AG04449 (cell line): ENCODE data around the gene FREM1.

Source experiments
- CTCF ChIA-PET: fragments of 350-600 bp; formaldehyde crosslinking; extraction: SDS; loops from one replicate; lab custom pipeline; 2021; ENCODE audit warnings: antibody characterized with exemption; lab: Yijun Ruan, JAX
- POLR2A ChIA-PET: fragments of 400-600, 350-600 bp; formaldehyde crosslinking; extraction: SDS; loops from one replicate; lab custom pipeline; 2020; ENCODE audit warnings: antibody characterized with exemption, inconsistent platforms; lab: Yijun Ruan, JAX
- DNase-seq: peaks from one replicate; pipeline ENCODE4 v3.0.0-alpha.2; 2010; ENCODE audit warnings: low read depth, low spot score
- H3K4me3 ChIP-seq: 2 replicates; pipeline ENCODE4 v1.5.1; 2011; ENCODE audit warnings: low read depth, mild to moderate bottlenecking, control low read depth, low read length
- CTCF ChIP-seq: IDR thresholded peaks from one replicate; pipeline ENCODE4 v1.5.1; 2011; ENCODE audit warnings: mild to moderate bottlenecking, moderate library complexity, low read length, control low read depth, inconsistent platforms; ENCODE audit not compliant: insufficient read depth; ENCODE audit errors: missing control alignments

The FREM1 gene

GRCh38 chr9:14750821-14751220 lies 159.4 kb downstream of the FREM1 start:
- POLR2A ChIA-PET: no interaction called here
- DNase-seq: no peak
- no peak overlapping the region for H3K4me3 ChIP-seq
- no peak for TF ChIP-seq CTCF
- CTCF ChIA-PET: interaction anchor here (1.7 kb wide), 1 partner anchor 17 kb away, joined by 5 read pairs; no protein-coding TSS in a partner anchor

GRCh38 chr9:14749741-14750211 lies 160.5 kb downstream of the FREM1 start:
- ChIA-PET POLR2A (no interaction called here), CTCF (interaction anchor here (1.7 kb wide), 1 partner anchor 19 kb away, joined by 5 read pairs; no protein-coding TSS in a partner anchor)
- DNase-seq: no peak
- H3K4me3 ChIP-seq: no peak overlapping the region
- TF ChIP-seq CTCF: no peak

GRCh38 chr9:14748373-14748772 lies 161.9 kb downstream of the FREM1 start:
- ChIA-PET CTCF (no interaction called here), POLR2A (no interaction called here)
- no peak for TF ChIP-seq CTCF
- H3K4me3 ChIP-seq: no peak overlapping the region
- no peak for DNase-seq

- ChIA-PET POLR2A (no interaction called here), CTCF (interaction anchor here (2.4 kb wide), 1 partner anchor 21 kb away, joined by 9 read pairs; no protein-coding TSS in a partner anchor)
- TF ChIP-seq CTCF: no peak
- DNase-seq: no peak
- H3K4me3 ChIP-seq: no peak overlapping the region
Observed at GRCh38 chr9:14747111-14747510, 163.1 kb downstream of the FREM1 start.

- CTCF ChIA-PET: interaction anchor here (2.4 kb wide), 1 partner anchor 22 kb away, joined by 9 read pairs; no protein-coding TSS in a partner anchor
- TF ChIP-seq CTCF: no peak
- no peak for DNase-seq
- H3K4me3 ChIP-seq: no peak overlapping the region
- POLR2A ChIA-PET: no interaction called here
Observed at GRCh38 chr9:14746626-14747025, 163.6 kb downstream of the FREM1 start.

- no peak for TF ChIP-seq CTCF
- H3K4me3 ChIP-seq: no peak overlapping the region
- DNase-seq: no peak
- POLR2A ChIA-PET: no interaction called here
- CTCF ChIA-PET: interaction anchor here (2.4 kb wide), 1 partner anchor 24 kb away, joined by 9 read pairs; no protein-coding TSS in a partner anchor
Observed at GRCh38 chr9:14744768-14745167, 165.5 kb downstream of the FREM1 start.
